Measurements from ENCODE around the gene SNX20.

The SNX20 gene

GRCh38 chr16:50681021-50681885 is at the start of gene SNX20:
Gene SNX20, minus strand, starts transcription at chr16:50681312. Its CDS starts 3,786 bp downstream, at chr16:50677526.
- DNase-seq: no peak

- no peak for DNase-seq
Observed at GRCh38 chr16:50724306-50724705, 43.2 kb upstream of the SNX20 start.

- DNase-seq: no peak
Observed at GRCh38 chr16:50722960-50723359, 41.8 kb upstream of the SNX20 start.

GRCh38 chr16:50722405-50722737 is 41.3 kb upstream of the SNX20 start:
- DNase-seq: no peak

GRCh38 chr16:50721549-50722404 is 40.7 kb upstream of the SNX20 start:
- no peak for DNase-seq

GRCh38 chr16:50719401-50720337 is 38.6 kb upstream of the SNX20 start:
- no peak for DNase-seq

- no peak for DNase-seq
Observed at GRCh38 chr16:50718761-50719400, 37.8 kb upstream of the SNX20 start.

GRCh38 chr16:50718061-50718760 is 37.1 kb upstream of the SNX20 start:
- no peak for DNase-seq

- DNase-seq: no peak
Observed at GRCh38 chr16:50717494-50717893, 36.4 kb upstream of the SNX20 start.

- no peak for DNase-seq
Observed at GRCh38 chr16:50717091-50717490, 36.0 kb upstream of the SNX20 start.

- DNase-seq: no peak
Observed at GRCh38 chr16:50712956-50713355, 31.8 kb upstream of the SNX20 start.

- no peak for DNase-seq
Observed at GRCh38 chr16:50712560-50712898, 31.4 kb upstream of the SNX20 start.

- DNase-seq: no peak
Observed at GRCh38 chr16:50711862-50712559, 30.9 kb upstream of the SNX20 start.

GRCh38 chr16:50711040-50711439 is 29.9 kb upstream of the SNX20 start:
- DNase-seq: no peak

- no peak for DNase-seq
Observed at GRCh38 chr16:50709980-50710379, 28.9 kb upstream of the SNX20 start.

GRCh38 chr16:50709061-50709684 is 28.1 kb upstream of the SNX20 start:
- no peak for DNase-seq

GRCh38 chr16:50708373-50709060 is 27.4 kb upstream of the SNX20 start:
- DNase-seq: no peak

- DNase-seq: no peak
Observed at GRCh38 chr16:50706250-50706649, 25.1 kb upstream of the SNX20 start.

GRCh38 chr16:50705436-50706110 is 24.5 kb upstream of the SNX20 start:
- no peak for DNase-seq

Data from NCI-H1105 treated with DMSO at 0.1 percent for 48 hours (cell line).